GM10847 (cell line): ENCODE results near the gene TMEM59.

ENCODE experiments used
- POLR2A ChIP-seq: IDR thresholded peaks from 2 replicates; pipeline ENCODE4 v1.6.1; 2011; ENCODE audit not compliant: insufficient read length; ENCODE audit errors: extremely low read depth

The TMEM59 gene

DNA sequence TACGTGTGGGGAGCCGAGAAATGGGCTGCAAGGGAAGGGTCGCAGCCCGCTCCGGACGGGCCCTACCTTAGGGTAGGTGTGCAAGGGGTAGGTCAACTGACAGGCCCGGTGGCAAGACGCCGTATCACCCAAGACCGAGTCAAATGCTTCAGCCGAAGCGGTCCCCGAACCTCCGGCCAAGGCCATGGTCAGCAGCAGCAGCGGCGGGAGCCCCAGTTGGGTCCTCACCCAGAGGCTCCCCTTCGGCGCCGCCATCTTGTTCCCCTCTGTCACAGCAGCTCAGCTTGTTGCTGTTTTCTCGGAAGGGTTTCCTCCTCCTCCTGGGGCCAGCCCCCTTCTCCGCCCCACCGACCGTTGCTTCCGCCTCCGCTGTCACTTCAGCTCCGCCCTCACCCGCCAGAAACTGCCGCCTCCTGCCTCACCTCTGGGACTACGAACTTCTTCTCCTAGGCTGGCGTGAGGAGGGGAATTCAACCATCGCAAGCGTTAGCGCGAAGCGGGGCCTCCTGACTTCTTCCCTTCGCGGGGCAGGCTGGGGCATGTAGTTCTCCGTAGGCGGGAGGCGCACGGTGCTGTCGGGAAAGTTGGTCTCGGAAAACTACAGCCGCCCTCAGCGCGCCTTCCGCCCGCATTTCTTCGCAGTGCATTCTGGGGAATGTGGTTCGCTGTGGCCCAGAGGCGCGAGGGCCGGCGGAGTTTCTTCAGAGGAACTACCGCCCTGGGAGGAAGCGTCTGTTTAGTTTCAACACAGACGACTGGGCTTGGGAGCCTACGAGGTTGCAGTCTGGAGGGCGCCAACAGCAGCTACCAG, at the start of gene TMEM59, which contains the start of gene TCEANC2:
TMEM59 (minus strand) TSS at position 271 of the 811 bp plus-strand sequence; CDS start at position 255, 16 bp downstream.
TCEANC2 (plus strand) TSS at position 675 of the 811 bp plus-strand sequence. CDS start 815 bp downstream, outside the sequence.
- TF ChIP-seq POLR2A = peak; percentile 73

GRCh38 chr1:54100500-54100899, 47.5 kb upstream of the TMEM59 start:
- no peak for TF ChIP-seq POLR2A

GRCh38 chr1:54099061-54099610, 46.1 kb upstream of the TMEM59 start:
- TF ChIP-seq POLR2A = no peak

- TF ChIP-seq POLR2A = no peak
These were observed 43.9 kb upstream of the TMEM59 start for GRCh38 chr1:54096877-54097240.

- TF ChIP-seq POLR2A = no peak
These were observed 43.3 kb upstream of the TMEM59 start for GRCh38 chr1:54096227-54096876.

GRCh38 chr1:54095546-54096226, 42.7 kb upstream of the TMEM59 start:
- no peak for TF ChIP-seq POLR2A

GRCh38 chr1:54094001-54094729, 41.2 kb upstream of the TMEM59 start:
- TF ChIP-seq POLR2A = no peak

DNA sequence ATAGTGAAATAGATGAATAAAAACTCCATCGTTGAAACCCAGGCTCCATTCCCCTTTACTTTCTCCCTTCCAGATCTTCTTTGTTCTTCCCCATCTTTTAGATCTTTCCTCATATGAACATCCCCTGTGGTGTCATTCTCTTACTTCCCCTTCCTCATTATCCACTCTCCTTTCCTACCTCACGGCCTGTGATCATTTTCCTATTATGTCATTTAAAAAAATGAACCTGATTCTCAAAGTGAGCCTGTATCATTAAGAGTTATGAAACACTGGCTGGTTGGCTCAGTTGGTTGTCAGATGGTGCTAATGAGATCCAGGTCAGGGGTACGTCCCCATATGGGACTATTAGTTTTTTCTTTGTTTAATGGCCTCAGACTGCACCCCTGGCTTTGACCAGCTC, 38.7 kb upstream of the TMEM59 start:
- TF ChIP-seq POLR2A = no peak

GRCh38 chr1:54088385-54088784, 35.4 kb upstream of the TMEM59 start:
- TF ChIP-seq POLR2A = no peak

DNA sequence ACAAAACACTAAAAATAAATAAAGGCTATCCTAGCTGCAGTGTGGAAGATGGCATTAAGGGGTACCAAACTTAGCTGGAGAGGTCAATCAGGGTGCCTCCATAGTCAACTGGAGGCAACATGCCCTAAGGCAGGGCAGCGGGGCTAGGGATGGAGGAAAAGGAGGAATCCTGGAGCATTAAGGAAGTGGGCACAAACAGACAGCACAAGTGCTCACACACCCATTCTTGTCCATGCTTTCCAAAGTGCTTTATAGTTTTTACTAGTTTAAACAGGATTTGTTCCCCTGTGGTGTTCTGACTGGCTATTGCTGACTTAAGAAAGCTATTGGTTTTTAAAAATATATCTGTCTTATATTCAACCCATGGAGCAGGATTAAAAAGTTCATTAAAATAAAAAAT, 33.8 kb upstream of the TMEM59 start:
- no peak for TF ChIP-seq POLR2A

DNA sequence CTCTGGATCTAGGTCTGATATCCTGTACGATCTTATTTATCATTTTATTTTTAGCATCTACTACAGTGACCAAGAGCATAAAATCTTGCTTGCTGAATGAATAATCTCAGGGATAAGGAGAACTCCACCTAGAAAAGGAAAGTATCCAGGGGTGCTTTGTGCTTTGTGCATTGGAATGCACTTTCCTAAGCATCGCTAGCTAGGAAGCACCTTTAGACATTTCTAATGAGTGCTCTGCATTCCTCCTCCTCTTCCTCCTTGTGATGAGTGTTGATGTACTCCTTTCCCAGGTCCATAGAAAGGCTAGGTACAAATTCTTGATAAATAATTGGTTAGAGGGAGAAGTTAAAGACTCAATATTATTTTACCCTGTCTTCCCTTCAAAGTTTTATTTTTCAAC, 31.8 kb upstream of the TMEM59 start:
- TF ChIP-seq POLR2A = no peak

DNA sequence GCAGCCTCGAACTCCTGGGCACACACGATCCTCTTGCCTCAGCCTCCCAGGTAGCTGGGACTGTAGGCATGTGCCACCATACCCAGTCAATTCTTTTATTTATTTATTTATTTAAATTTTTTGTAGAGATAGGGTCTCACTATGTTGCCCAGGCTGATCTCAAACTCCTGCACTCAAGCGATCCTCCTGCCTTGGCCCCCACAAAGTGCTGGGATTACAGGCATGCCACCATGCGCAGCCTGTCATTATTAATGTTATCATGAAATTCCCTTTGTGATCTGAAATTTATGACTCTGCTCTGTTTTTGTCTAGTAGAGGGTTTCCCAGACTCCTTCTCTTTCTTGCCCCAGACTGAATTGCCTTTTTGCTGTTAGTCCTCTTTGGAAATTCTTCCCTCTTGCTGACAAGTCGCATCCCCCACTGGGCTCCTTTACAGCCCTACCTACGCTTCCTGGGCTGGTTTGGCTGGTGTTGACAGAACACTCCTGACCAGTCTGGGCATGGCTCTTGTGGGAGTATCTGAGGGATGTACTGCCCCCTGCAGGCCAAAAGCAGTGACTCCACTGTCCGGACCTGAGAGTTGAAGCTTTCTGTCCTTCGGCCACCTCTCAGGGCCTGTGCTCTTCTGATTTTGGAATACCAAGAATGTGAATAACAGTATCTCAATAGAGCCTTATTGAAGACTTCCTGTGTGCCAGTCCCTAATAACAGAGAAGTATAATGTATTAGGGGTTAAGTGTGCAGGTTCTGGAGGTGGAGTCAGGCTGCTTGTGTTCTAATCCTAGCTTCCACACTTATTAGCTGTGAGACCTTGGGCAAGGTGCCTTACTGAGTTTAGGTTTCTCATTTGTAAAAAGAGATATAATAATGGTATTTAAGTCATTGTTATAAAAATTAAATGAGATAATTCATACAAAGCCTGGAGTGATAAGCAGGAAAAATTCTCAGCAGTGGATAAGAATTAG, 28.6 kb upstream of the TMEM59 start:
- TF ChIP-seq POLR2A = no peak

- TF ChIP-seq POLR2A = no peak
These were observed 27.6 kb upstream of the TMEM59 start for GRCh38 chr1:54080598-54081049.

DNA sequence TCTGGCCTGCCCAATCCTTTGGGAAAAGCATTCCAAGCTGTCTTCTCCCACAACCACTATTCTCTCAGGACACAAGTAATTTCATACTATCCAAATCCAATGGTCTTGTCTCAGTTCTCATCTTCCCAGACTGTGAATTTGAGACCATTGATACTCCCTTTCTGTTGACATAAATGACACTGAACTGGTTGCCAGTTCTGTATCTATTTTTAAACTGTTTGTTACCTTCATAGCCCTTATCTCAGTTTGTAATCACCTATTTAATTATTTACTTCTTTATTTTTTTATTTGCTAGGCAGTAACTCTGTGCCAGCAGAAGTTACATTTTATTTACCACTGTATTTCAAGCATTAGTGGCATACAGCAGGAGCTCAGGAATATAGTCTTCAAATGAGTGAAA, 24.4 kb upstream of the TMEM59 start:
- TF ChIP-seq POLR2A = no peak
